ENCODE data around the gene ZBTB2.

Gene ZBTB2

GRCh38 chr6:151437401-151437800 lies 46.0 kb upstream of the ZBTB2 start:
- H2AFZ ChIP-seq (ENCODE audit: low read depth, low read length), result no peak overlapping the region
- no peaks in the 10 kb centered on the region for H3K27me3 ChIP-seq (ENCODE audit: low read depth, low read length)
- H3K9me3 ChIP-seq (ENCODE audit: insufficient read depth, low read length), result no peaks in the 10 kb centered on the region
- no peaks in the 10 kb centered on the region; the same call in 1 of the 2 replicates for H3K79me2 ChIP-seq (ENCODE audit: low read length)
- H3K27ac ChIP-seq (ENCODE audit: low read length), result no peak overlapping the region
- TF ChIP-seq CTCF (IDR thresholded peaks at IDR 0.05; ENCODE audit: low read depth, low read length) (no peak), EZH2phosphoT487 (IDR thresholded peaks at IDR 0.05; ENCODE audit: low read depth) (no peak)
- H3K4me1 ChIP-seq (ENCODE audit: low read length), result no peaks in the 10 kb centered on the region
- no peaks in the 10 kb centered on the region for H4K20me1 ChIP-seq (ENCODE audit: insufficient read depth, low read length)
- H3K4me3 ChIP-seq (ENCODE audit: low read length), result no peak overlapping the region
- H3K36me3 ChIP-seq (replicated peaks; ENCODE audit: low read depth, low read length), result no peaks in the 10 kb centered on the region
- no peak overlapping the region for H3K9ac ChIP-seq (ENCODE audit: low read length)
- no peak overlapping the region for H3K4me2 ChIP-seq (ENCODE audit: low read length)

GRCh38 chr6:151436802-151437201 lies 45.4 kb upstream of the ZBTB2 start:
- TF ChIP-seq EZH2phosphoT487 (IDR thresholded peaks at IDR 0.05; ENCODE audit: low read depth) (no peak), CTCF (IDR thresholded peaks at IDR 0.05; ENCODE audit: low read depth, low read length) (no peak)
- Histone ChIP-seq H3K9ac (ENCODE audit: low read length) (no peak overlapping the region), H4K20me1 (ENCODE audit: insufficient read depth, low read length) (no peaks in the 10 kb centered on the region), H3K4me2 (ENCODE audit: low read length) (no peak overlapping the region), H3K27ac (ENCODE audit: low read length) (no peak overlapping the region), H3K4me3 (ENCODE audit: low read length) (no peak overlapping the region), H3K9me3 (ENCODE audit: insufficient read depth, low read length) (no peaks in the 10 kb centered on the region), H2AFZ (ENCODE audit: low read depth, low read length) (no peak overlapping the region), H3K36me3 (replicated peaks; ENCODE audit: low read depth, low read length) (no peaks in the 10 kb centered on the region), H3K4me1 (ENCODE audit: low read length) (no peaks in the 10 kb centered on the region), H3K79me2 (ENCODE audit: low read length) (no peaks in the 10 kb centered on the region; the same call in 1 of the 2 replicates), H3K27me3 (ENCODE audit: low read depth, low read length) (no peaks in the 10 kb centered on the region)

- Histone ChIP-seq H2AFZ (ENCODE audit: low read depth, low read length) (no peak overlapping the region), H3K9me3 (ENCODE audit: insufficient read depth, low read length) (no peaks in the 10 kb centered on the region), H3K4me1 (ENCODE audit: low read length) (no peaks in the 10 kb centered on the region), H3K27ac (ENCODE audit: low read length) (no peak overlapping the region), H3K79me2 (ENCODE audit: low read length) (no peaks in the 10 kb centered on the region), H3K4me2 (ENCODE audit: low read length) (no peak overlapping the region), H4K20me1 (ENCODE audit: insufficient read depth, low read length) (no peaks in the 10 kb centered on the region), H3K4me3 (ENCODE audit: low read length) (no peak overlapping the region), H3K9ac (ENCODE audit: low read length) (no peak overlapping the region), H3K36me3 (replicated peaks; ENCODE audit: low read depth, low read length) (no peaks in the 10 kb centered on the region), H3K27me3 (ENCODE audit: low read depth, low read length) (no peaks in the 10 kb centered on the region)
- TF ChIP-seq EZH2phosphoT487 (IDR thresholded peaks at IDR 0.05; ENCODE audit: low read depth) (no peak), CTCF (IDR thresholded peaks at IDR 0.05; ENCODE audit: low read depth, low read length) (no peak)
Observed at GRCh38 chr6:151436300-151436699, 44.9 kb upstream of the ZBTB2 start.

GRCh38 chr6:151434369-151434768 lies 43.0 kb upstream of the ZBTB2 start:
- H3K27me3 ChIP-seq (ENCODE audit: low read depth, low read length), result no peaks in the 10 kb centered on the region
- no peak overlapping the region for H3K9ac ChIP-seq (ENCODE audit: low read length)
- H3K4me1 ChIP-seq (ENCODE audit: low read length), result no peaks in the 10 kb centered on the region
- no peaks in the 10 kb centered on the region for H3K79me2 ChIP-seq (ENCODE audit: low read length)
- no peaks in the 10 kb centered on the region for H4K20me1 ChIP-seq (ENCODE audit: insufficient read depth, low read length)
- H3K9me3 ChIP-seq (ENCODE audit: insufficient read depth, low read length), result no peaks in the 10 kb centered on the region
- TF ChIP-seq EZH2phosphoT487 (IDR thresholded peaks at IDR 0.05; ENCODE audit: low read depth) (no peak), CTCF (IDR thresholded peaks at IDR 0.05; ENCODE audit: low read depth, low read length) (no peak)
- H3K4me2 ChIP-seq (ENCODE audit: low read length), result no peak overlapping the region
- H3K4me3 ChIP-seq (ENCODE audit: low read length), result no peak overlapping the region
- H3K36me3 ChIP-seq (replicated peaks; ENCODE audit: low read depth, low read length), result peaks cover 4% of the 10 kb centered on the region
- no peak overlapping the region for H3K27ac ChIP-seq (ENCODE audit: low read length)
- H2AFZ ChIP-seq (ENCODE audit: low read depth, low read length), result no peak overlapping the region

All from OCI-LY3 (cell line).